B cell (primary cell): Measurements from ENCODE around the gene COBLL1.

Experiments used
- EZH2 ChIP-seq: IDR thresholded peaks from 2 replicates; pipeline ENCODE4 v1.6.1; 2012; ENCODE audit warnings: borderline replicate concordance, low read depth, mild to moderate bottlenecking, moderate library complexity, low read length; ENCODE audit not compliant: insufficient read depth, poor library complexity, severe bottlenecking
- TF ChIP-seq, protein P1 (sequence below): fragments of 200-600 bp; IDR thresholded peaks from one replicate; pipeline ENCODE4 v1.8.0; 2022; ENCODE audit warnings: antibody characterized with exemption, mild to moderate bottlenecking

DNA sequence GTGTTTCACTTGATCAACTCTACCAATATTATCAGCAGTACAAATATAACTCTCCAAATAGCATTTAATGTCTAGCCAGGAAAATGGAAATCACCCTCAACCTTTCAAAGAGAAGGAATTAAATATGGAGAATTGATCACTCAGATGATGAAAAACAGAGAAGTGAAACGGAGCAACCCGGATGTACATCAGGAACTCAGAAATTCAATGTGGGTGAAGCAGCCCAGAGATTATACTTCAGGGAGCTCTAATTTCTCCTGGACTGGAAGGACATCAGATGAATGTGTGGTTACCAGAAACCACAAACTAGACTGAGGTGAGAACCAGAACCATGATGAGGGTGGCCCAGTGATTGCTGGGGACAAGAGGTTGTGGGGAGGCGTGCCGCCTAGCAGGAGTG is 35.5 kb upstream of the COBLL1 start:
- TF ChIP-seq, protein P1, sequence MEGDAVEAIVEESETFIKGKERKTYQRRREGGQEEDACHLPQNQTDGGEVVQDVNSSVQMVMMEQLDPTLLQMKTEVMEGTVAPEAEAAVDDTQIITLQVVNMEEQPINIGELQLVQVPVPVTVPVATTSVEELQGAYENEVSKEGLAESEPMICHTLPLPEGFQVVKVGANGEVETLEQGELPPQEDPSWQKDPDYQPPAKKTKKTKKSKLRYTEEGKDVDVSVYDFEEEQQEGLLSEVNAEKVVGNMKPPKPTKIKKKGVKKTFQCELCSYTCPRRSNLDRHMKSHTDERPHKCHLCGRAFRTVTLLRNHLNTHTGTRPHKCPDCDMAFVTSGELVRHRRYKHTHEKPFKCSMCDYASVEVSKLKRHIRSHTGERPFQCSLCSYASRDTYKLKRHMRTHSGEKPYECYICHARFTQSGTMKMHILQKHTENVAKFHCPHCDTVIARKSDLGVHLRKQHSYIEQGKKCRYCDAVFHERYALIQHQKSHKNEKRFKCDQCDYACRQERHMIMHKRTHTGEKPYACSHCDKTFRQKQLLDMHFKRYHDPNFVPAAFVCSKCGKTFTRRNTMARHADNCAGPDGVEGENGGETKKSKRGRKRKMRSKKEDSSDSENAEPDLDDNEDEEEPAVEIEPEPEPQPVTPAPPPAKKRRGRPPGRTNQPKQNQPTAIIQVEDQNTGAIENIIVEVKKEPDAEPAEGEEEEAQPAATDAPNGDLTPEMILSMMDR = no peak
- TF ChIP-seq EZH2 = no peak
